ENCODE data around the gene YAF2.
"Not testable (repeated sequence)": the region's sequence is repeated elsewhere in the genome, so short reads cannot be mapped to it uniquely, and the experiment has no call there.

YAF2 gene

GRCh38 chr12:42192686-42193085 lies 45.4 kb downstream of the YAF2 start:
- DNase-seq, result no peak

GRCh38 chr12:42192258-42192657 lies 45.8 kb downstream of the YAF2 start:
- DNase-seq, result no peak

GRCh38 chr12:42190376-42190775 lies 47.7 kb downstream of the YAF2 start:
- DNase-seq, result no peak

- not testable (repeated sequence) for DNase-seq
Measured at GRCh38 chr12:42188275-42188674, 49.8 kb downstream of the YAF2 start.

GRCh38 chr12:42187799-42188198 lies 50.2 kb downstream of the YAF2 start:
- no peak for DNase-seq

GRCh38 chr12:42186793-42187192 lies 51.3 kb downstream of the YAF2 start:
- no peak for DNase-seq

GRCh38 chr12:42182394-42182793 lies 55.7 kb downstream of the YAF2 start:
- no peak for DNase-seq

GRCh38 chr12:42180990-42181596 lies 57.0 kb downstream of the YAF2 start:
- DNase-seq, result no peak

GRCh38 chr12:42178101-42178500 lies 59.9 kb downstream of the YAF2 start:
- DNase-seq, result no peak

- DNase-seq, result no peak
Measured at GRCh38 chr12:42174978-42175377, 63.1 kb downstream of the YAF2 start.

GRCh38 chr12:42173961-42174521 lies 64.0 kb downstream of the YAF2 start:
- no peak for DNase-seq

GRCh38 chr12:42172441-42173210 lies 65.4 kb downstream of the YAF2 start:
- DNase-seq, result no peak

GRCh38 chr12:42167711-42168110 lies 70.3 kb downstream of the YAF2 start:
- DNase-seq, result no peak

- DNase-seq, result no peak
Measured at GRCh38 chr12:42166501-42166900, 71.5 kb downstream of the YAF2 start.

- DNase-seq, result no peak
Measured at GRCh38 chr12:42163913-42164312, 74.1 kb downstream of the YAF2 start.

- no peak for DNase-seq
Measured at GRCh38 chr12:42162965-42163364, 75.1 kb downstream of the YAF2 start.

GRCh38 chr12:42162193-42162592 lies 75.9 kb downstream of the YAF2 start:
- DNase-seq, result no peak

- no peak for DNase-seq
Measured at GRCh38 chr12:42161529-42161928, 76.5 kb downstream of the YAF2 start.

- no peak for DNase-seq
Measured at GRCh38 chr12:42156232-42156631, 81.8 kb downstream of the YAF2 start.

GRCh38 chr12:42145552-42146215 lies 92.4 kb downstream of the YAF2 start:
- DNase-seq, result no peak

GRCh38 chr12:42145197-42145549 lies 92.9 kb downstream of the YAF2 start:
- no peak for DNase-seq

GRCh38 chr12:42144408-42145196 lies 93.4 kb downstream of the YAF2 start, which contains the start of gene GXYLT1:
Gene GXYLT1 (minus strand): TSS chr12:42144874. CDS start chr12:42144646, 228 bp downstream.
- DNase-seq, result peak; percentile 80 to 85

- no peak for DNase-seq
Measured at GRCh38 chr12:42144158-42144407, 94.0 kb downstream of the YAF2 start.
